Activated CD4-positive, CD25-positive, alpha-beta regulatory T cell treated with anti-CD3 and anti-CD28 coated beads, Interleukin-2, amount 50 U/mL, for 16 hours (primary cell): Measurements from ENCODE around the gene HOXA4.

Experiments used
- DNase-seq: peaks from one replicate; pipeline ENCODE4 v3.0.0-alpha.2; 2020; ENCODE audit warnings: low read depth, low spot score

The HOXA4 gene

DNA sequence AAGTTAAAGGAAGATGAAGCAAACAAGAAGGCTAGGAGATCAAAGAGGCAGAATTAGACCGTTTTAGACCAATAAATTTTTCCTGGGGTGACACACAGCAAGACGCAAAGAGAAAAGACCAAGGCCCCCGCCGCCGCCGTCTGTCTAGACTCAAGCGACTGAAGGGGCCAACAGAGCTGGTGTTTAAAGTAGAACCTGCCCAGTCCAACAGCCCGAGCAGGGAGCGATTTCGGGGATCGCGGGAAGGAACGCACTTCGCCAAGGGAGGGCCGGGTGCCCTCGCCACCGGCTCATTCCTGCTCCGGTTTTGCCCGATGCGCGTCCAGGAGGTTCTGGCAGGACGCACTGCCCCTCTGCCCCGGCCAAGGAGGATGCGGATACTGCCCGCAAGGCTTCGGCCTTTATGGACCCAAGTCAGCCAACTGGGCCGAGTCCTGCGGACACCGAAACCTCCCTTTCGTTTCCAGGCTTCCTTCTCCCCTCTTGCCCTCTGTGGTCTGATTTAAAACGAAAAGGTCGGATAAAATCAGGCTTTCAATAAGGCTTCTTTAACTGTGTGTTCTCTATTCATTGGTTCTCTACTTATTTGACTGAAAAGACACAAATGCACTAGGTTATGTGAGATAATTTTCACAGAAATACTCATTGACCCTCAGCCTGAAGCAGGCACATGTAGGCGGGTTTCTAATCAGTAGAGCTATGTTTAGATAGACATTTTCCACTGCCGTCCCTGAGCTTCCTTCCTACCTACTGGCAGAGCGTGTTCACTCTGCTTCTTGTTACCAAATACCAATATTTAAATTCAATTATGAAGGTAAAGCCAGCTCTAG is 28.1 kb upstream of the HOXA4 start:
- no peak for DNase-seq

DNA sequence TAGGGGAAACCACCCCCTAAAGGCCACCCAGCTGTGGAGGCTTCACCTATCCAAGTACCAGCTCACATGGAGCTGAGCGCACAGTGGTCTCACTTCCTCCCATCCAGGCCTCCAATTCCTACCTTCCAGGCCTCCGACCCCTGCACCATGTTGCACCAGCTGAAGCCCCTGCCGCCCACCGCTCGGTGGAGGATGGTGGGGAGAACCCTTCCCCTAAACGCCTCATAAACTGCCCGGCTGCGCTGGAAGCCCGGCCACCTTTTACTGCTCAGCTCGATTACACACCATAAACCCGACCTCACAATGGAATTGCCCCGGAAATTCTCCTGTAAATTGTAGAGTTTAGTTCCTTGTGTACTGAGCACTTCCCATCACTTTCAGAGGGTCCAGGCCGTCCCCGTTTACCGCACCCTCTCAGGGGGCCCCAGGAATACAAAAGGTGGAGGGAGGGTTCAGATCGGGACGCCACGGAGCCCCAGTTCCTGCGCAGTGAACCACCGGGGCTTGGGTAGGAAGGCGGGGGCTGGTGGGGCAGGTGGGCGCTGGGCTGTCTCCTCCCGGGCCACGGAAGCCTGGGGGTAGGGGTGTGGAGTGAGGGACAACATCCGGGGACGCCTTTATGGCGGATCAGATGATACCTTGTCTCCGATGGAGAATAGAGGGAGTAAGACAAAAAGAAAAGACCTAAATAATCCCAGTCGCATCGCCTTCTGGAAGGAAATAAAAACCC is 27.3 kb upstream of the HOXA4 start:
- DNase-seq = no peak

DNA sequence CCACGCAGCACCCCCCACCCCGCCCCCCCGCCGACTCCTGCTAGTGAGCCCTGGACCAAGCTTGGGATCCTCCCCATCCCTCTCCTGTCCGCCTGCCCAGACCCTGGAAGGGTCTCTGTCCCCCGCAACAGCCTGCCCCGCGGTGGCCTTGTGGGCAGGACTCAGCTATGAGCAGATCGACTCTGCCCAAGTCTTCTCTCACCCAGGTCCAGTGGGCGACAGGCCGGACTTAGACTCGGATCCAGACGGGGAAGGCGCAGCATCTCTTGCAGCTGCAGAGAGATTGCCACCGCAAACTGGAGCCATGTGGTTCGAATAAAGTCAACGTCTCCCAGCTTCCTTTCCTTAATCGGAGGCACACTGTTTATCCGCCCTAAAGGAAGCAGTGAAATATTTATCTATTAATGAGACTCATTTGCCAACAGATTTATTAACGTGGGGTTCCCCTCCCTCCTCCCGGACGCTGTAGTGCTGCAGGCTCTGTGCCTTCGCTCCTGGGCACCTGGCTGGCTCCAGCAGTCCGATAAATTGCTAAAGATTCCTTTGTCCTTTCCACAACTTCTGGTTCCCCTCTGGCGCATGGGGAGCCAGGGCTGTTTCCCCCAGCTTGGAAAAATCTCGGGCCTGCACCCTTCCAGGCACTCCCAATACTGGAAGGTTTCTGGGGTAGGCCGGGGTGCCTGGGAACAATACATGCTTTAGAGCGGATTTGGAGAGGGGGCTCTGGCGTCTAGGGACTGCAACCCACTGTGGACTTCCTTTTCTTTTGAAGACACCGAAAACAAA is 26.6 kb upstream of the HOXA4 start:
- no peak for DNase-seq

DNA sequence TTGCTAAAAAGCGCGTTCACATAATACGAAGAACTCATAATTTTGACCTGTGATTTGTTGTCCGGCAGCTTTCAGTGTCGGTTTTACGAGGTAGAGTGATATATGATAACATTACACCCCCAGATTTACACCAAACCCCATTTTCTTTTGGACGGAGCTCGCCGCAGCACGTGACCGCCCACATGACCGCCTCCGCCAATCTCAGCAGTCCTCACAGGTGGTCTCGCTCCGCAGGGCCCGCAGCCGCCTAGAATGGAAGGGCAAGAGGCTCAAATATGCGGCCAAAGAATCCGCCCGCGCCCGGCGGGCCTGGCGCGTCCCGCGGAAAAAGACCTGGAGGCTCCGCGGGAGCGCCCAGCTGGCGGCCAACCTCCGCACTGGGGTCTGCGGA is 25.9 kb upstream of the HOXA4 start, which contains the start of gene HOXA7:
Gene HOXA7 (minus strand): TSS at position 168 of the 391 bp plus-strand sequence. CDS start 130 bp downstream, at position 38.
- DNase-seq = no peak

DNA sequence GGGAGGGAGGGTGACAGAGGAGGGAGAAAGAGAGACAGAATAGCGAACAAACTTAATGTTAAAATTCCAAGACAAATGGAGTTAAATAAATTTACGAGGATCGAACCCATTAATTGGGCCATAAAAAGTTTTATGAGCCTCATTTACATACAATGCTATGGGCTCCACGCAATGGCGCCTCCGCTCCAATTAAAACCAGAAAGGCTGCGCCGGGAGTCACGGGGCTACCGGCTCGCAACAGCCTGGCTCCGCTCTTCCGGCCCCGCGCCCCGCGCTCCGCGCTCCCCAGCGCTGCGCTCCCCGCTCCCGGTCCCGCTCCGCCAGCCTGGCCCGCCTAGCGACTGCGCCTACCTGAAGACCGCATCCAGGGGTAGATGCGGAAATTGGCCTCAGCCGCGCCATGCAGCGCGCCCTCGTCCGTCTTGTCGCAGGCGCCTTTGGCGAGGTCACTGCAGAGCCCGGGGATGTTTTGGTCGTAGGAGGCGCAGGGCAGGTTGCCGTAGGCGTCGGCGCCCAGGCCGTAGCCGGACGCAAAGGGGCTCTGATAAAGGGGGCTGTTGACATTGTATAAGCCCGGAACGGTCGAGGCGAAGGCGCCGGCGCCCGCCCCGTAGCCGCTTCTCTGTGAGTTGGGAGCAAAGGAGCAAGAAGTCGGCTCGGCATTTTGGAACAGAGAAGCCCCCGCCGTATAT is 25.4 kb upstream of the HOXA4 start:
- DNase-seq = no peak

DNA sequence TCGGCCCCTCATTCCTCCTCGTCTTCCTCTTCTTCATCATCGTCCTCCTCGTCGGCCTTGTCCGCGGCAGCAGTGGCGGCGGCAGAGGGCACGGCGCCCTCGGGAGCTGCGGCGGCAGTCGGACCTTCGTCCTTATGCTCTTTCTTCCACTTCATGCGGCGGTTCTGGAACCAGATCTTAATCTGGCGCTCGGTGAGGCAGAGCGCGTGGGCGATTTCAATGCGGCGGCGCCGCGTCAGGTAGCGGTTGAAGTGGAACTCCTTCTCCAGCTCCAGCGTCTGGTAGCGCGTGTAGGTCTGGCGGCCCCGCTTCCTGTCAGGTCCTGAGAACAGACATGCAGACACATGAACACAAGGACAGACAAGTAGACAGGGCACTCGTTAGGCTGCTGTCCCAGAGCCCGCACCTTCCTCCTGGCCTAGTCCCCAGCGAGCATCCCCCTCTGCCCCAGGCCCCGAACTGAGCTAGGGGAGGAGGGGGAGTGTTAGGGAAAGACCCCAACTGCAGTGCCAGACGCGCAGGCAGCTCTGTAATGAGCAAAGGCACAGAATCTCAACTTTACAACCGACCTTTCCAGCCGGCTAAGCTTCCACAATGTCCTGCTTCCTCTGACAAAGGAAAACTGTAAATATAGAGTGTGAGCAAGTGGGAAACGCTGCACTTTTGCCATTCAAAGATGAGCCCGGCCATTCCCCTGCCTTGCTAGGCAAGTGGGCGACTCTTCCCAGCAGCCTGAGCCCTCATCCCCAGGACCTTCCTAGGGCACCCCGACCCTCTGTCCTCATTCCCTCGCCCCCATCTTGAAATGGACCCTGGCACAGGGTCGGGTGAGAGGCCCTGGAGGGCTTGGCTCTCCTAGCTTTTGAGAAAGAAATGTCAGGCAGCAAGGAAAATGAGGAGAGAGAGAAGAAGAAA is 24.6 kb upstream of the HOXA4 start:
- no peak for DNase-seq

DNA sequence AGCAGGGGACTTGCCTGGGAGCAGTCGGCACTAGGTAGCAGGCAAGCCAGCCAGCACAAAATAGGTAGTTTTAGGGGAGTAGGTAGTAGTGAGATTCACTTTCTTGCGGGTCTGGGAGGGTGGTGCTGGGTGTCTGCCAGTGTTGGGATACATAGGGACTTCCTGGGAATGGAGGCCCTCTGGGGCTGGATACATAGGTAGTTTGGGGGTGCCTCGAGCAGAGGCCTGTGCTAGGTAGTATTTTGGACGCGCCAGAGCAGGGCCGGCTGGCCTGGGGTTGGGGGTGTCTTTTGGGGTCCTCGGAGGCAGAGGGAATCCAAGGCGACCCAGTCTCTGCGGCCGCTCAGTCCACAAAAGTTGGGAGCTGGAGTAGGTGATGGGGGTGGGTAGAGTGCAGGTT is 23.8 kb upstream of the HOXA4 start:
- DNase-seq = no peak

DNA sequence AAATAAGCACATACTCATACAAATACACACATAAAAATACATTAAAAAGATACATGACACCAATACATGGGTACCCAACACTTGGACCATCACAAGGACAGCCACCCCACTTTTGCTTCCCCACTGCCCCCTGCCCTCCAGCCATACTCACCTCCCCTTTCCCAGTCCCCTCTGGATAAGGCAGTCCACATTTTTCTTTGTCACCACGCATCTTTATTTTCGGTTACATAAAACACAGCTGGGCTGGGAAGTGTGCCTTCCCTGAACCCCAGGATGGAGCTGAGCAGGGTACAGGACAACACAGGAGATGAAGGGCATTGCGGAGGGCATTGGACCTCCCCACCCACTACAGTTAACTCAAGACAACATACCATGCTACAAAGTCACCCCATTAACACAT is 23.0 kb upstream of the HOXA4 start:
- no peak for DNase-seq

DNA sequence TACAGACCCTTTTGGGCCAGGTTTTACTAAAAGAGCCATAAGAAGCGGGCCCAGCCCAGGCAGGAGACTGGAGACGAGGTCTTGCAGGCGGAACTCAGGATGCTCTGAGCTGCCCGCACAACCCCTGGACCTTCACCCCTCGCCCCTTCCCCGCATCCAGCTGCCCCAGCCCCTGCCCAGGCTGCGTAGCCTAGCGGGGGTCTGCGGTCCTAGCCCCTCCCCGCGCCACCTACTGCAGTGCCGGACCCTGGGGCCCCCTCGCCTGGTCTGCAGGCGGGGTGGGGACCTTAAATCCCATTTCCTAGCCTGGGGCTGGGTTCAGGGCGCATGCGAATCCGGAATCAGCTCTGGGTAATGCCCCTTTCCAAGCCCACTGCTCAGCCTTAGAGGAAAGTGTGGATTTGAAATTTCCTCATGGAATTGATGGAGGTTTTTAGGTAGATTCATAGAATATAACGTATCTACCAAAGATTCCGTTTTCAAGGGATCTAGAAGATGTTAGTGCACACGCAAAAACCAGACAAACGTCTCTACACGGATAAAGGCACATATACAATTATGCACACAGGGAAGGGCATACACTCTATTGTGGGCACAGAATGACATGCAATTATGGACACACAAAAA is 22.4 kb upstream of the HOXA4 start:
- DNase-seq = no peak

DNA sequence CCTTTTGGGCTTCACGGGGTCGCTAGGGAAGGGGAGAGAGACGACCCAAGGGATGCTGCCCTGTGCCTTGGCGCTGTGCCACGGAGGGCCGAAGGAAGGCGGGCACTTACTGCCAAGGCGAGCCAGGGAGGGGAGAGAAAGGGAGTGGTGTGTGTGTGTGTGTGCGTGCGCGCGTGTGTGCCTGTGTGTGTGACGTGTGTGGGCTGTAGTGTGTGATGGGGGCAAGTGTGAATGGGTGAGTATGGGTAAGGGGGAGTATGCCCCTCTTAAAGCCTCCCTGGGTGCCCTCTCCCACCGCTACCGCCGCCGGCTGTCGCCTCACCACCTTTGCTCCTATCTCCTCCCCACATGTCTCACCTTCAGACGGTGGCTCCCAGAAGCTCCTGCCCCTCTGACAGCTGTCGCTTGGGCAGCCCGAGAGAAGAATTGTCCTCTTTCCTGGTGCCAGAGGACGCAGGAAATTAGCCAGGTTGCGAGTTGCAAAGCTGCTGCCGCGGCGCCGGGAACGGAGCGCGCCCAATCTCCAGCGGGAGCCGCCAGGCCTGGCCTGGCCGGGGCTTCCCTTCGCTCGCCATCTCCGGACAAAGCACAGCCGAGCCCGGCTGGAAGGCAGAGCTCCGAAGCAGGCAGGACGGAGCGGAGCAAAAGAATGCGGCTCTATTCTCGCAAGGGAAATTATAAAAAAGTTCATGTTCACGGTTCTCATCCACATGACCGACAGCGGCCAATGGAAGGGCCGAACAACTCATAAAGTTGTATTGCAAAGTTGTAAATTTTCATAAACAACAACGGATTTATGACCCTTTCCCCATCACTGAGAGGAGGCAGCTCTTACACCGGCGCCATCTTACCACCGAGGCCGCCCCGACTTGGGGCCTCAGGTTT is 21.6 kb upstream of the HOXA4 start, which contains the start of gene HOXA3:
Gene HOXA3 (minus strand): TSS at position 653 of the 885 bp plus-strand sequence. CDS start 41,943 bp downstream, outside the sequence.
- DNase-seq = no peak

DNA sequence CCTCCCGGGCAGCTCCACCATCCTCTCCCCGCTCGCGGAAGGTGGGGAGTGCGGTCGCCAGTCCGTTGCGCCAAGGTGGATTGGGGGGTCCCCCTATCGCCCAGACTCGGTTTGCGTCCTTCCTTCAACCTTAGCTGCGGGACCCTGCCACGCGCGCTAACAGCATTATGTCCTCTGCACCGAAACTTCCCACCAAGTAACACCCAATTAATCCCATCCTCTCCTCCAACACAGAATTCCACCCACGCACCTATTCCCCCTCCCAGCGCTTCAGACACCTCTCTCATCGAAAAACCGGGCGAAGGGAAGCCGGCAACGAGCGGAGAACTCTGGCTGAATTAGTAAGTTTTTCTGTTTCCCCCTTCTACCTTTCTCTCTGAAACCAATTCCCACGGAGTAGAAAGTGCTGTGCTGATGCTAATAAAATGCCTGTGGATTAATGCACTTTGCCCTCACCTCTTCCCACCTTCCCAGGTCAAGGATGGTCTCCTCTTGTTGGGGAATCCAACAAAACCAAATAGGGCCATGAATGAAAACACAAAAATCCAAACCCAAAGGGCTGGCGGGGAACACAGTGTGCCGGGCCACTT is 20.9 kb upstream of the HOXA4 start:
- DNase-seq = no peak

DNA sequence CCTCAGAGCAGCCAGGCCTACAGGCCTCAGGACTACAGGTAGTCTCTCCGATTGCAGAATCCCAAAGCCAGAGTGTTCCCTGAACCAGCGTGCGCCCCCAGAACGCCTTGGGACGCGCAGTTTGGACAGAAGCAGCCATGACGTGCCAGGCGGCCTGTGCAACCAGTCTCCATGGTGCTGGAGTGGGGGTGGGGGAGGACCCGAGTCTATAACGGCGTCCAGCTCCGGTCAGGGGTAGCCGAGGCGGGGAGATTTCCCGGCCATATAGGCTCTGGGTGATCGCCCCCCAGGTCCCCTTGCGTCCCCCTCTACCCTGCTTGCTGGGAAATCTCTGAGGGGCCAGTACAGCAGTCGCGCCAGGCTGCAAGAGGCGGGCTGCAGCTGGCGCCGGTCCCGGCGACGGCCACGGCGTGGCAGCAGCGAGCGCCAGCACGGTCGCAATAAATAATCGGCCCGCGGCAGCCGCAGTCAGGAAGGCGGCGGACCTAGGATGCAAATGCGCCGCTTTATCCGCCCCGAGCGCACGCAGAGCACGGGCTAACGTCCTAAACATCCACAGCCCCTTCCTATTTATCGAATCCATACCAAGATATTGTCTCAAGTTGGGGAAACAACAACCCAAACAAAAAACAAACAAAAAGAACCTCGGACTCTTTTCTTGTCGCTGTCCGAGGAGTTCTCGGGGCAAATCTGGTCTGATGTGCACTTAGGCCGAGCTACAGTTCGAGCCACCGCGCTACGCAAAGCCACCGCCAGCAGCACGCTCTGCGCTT is 20.2 kb upstream of the HOXA4 start:
- no peak for DNase-seq

DNA sequence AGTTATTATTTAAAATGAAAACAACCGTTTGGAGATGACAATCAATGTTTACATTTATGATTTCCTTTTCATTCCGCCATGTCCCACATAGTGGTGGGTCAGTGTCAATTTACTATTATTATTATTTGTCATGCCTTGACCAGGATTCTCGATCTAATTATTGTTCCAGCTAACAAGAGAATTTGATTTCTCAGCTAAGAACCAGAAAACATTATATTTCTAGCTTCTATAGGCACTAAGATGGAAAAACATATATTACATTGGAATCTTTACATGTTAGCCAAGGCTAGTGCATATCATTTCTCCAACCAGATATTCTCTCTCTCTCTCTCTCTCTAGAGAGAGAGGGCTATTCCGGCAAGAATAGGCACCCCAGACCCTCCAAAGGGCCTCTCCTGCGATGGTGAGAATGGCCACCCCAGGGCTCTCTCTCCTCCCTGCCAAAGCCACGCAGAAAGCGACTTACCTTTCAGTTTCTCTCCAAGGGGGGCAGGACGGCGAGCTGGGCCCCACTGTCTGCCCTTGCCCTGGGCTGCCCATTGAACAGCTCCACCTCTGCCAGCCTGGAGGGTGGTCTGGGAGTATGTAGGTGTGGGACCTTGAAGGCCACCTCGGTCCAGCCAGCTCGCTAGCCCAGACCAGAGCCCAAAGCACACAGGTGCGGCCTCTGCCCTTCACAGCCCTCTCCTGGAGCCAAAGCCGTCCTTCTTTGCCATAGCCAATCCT is 19.4 kb upstream of the HOXA4 start:
- DNase-seq = no peak

DNA sequence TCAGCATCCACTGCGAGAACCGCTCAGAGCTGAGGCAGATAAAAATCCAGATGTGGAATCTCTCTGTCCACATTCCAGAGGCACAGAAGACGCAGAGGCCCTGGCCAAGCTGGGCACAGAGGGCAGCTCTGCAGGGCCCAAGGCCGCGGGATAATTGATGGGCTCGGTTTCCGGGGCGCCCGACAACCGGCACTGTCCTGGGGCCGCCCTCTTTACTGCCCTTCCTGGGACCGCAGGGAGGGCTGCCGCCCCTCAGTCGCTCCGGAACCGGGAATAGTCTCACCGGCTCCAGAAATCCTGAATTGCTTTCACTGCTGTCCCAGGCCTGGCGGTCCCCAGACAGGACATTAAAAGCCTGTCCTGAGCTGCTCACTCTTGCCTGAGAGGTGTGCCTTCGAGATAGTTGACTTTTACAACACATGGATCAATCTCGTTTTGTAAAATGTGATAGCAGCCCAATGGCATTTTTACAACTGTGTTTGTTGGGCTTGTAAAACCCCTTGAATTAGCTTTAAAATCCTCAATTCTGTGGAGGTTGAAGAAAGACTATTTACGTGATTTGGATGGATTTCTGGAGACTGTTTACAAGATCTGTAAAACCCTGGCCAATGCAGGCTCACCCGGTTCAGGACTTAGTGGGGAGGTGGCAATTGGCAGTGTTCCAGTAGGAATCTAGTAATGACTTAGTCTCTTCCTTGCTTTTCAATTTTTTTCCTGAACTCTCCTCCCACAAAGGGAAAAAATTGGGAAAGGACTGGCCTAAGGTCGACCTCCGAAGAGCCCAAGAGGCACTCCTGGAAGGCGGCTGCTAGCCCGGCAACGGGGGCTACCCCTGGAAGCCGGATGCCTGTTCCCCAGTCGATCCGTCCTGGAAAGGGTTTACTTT is 18.4 kb upstream of the HOXA4 start:
- DNase-seq = no peak

DNA sequence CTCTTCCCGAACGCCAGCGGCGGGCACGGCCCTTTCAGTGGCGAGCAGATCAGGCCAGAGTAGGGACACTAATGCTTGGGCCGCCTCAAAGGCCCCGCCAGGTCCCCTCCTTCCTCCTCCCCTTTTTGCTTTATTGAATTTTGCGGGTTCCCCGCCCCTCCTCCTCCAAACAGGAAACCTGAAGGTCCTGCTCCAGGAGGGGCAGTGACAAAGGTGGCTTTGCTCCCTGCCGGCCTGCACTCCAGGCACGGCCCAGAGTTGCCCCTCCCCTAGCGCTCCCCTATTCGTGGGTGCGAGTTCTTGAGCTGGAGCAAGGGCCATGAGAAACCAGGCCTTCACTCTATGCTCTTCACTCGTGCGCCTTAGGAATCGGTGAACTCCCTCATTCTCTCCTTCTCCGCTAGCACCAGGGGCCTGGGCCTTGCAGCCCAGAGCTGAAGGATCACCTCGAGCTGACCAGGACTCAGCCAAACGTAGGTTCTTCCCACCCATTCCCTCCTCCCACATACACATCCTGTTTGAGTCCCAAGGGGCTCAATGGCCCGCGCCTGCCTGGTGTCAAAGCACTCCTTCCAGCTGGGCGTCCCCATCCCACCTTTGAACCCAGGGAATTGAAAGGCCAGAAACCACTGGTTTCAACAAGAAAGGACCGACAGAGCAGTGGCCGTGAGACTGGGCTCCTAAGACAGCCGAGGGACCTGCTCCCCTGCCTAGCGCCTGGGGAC is 17.6 kb upstream of the HOXA4 start:
- no peak for DNase-seq
